ENCODE results near the gene MACC1.

Gene MACC1

GRCh38 chr7:20185988-20186387 is 31.2 kb downstream of the MACC1 start:
- no peak overlapping the region for H3K9ac ChIP-seq (ENCODE audit: low read depth in 1 of 2, low read length in 2 of 2)
- H3K36me3 ChIP-seq (ENCODE audit: control insufficient read depth in 2 of 2, insufficient read depth in 2 of 2, low read length in 2 of 2) = no peaks in the 10 kb centered on the region
- no peak overlapping the region for H3K27ac ChIP-seq (ENCODE audit: low read depth in 2 of 2, low read length in 2 of 2)
- peaks cover 0 to 2% of the 10 kb centered on the region in 2 donors for H3K4me1 ChIP-seq (ENCODE audit: control insufficient read depth in 2 of 2, insufficient read depth in 2 of 2, low read length in 2 of 2)
- no peak overlapping the region for H3K4me3 ChIP-seq (ENCODE audit: low read length in 2 of 2)
- no peaks in the 10 kb centered on the region for H3K27me3 ChIP-seq (ENCODE audit: control insufficient read depth in 2 of 2, insufficient read depth in 2 of 2, low read length in 2 of 2)
- H3K9me3 ChIP-seq (ENCODE audit: control insufficient read depth in 2 of 2, low read length in 2 of 2) = peaks cover 5% of the 10 kb centered on the region in 2 donors

GRCh38 chr7:20183086-20183485 is 34.1 kb downstream of the MACC1 start:
- H3K9me3 ChIP-seq (ENCODE audit: control insufficient read depth in 2 of 2, low read length in 2 of 2) = no peaks in the 10 kb centered on the region
- no peaks in the 10 kb centered on the region for H3K4me1 ChIP-seq (ENCODE audit: control insufficient read depth in 2 of 2, insufficient read depth in 2 of 2, low read length in 2 of 2)
- no peaks in the 10 kb centered on the region for H3K27me3 ChIP-seq (ENCODE audit: control insufficient read depth in 2 of 2, insufficient read depth in 2 of 2, low read length in 2 of 2)
- H3K4me3 ChIP-seq (ENCODE audit: low read length in 2 of 2) = no peak overlapping the region
- H3K27ac ChIP-seq (ENCODE audit: low read depth in 2 of 2, low read length in 2 of 2) = no peak overlapping the region
- H3K36me3 ChIP-seq (ENCODE audit: control insufficient read depth in 2 of 2, insufficient read depth in 2 of 2, low read length in 2 of 2) = no peaks in the 10 kb centered on the region
- H3K9ac ChIP-seq (ENCODE audit: low read depth in 1 of 2, low read length in 2 of 2) = no peak overlapping the region

DNA sequence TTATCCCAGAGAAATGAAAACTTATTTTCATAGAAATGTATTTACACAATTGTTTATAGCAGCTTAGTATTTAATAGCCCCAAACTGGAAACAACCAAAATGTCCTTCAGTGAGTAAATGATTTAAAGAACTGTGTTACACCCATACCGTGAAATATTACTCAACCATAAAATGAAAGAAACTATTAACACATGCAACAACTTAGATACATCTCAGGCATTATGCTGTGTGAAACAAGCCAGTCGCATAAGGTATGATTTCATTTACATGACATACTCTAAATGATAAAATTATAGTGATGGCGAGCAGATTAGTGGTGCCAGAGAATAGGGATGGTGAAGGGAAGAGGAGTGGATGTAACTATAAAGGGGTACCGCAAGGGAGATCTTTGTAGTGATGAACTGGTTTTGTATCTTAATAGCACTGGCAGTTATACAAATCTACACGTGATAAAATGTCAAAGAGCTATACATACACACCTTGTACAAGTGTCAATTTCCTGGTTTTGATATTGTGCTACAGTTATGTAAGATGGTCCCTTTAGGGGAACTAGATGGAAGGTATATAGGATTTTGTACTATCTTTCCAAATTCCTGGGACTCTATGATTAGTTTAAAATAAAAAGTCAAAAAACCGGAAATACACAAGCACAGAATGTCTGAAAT is 40.5 kb downstream of the MACC1 start:
- no peak overlapping the region for H3K27ac ChIP-seq (ENCODE audit: low read depth in 2 of 2, low read length in 2 of 2)
- H3K9ac ChIP-seq (ENCODE audit: low read depth in 1 of 2, low read length in 2 of 2) = no peak overlapping the region
- no peaks in the 10 kb centered on the region for H3K36me3 ChIP-seq (ENCODE audit: control insufficient read depth in 2 of 2, insufficient read depth in 2 of 2, low read length in 2 of 2)
- H3K27me3 ChIP-seq (ENCODE audit: control insufficient read depth in 2 of 2, insufficient read depth in 2 of 2, low read length in 2 of 2) = no peaks in the 10 kb centered on the region
- H3K4me3 ChIP-seq (ENCODE audit: low read length in 2 of 2) = no peak overlapping the region
- no peaks in the 10 kb centered on the region for H3K9me3 ChIP-seq (ENCODE audit: control insufficient read depth in 2 of 2, low read length in 2 of 2)
- no peaks in the 10 kb centered on the region for H3K4me1 ChIP-seq (ENCODE audit: control insufficient read depth in 2 of 2, insufficient read depth in 2 of 2, low read length in 2 of 2)

- no peak overlapping the region for H3K4me3 ChIP-seq (ENCODE audit: low read length in 2 of 2)
- H3K4me1 ChIP-seq (ENCODE audit: control insufficient read depth in 2 of 2, insufficient read depth in 2 of 2, low read length in 2 of 2) = no peaks in the 10 kb centered on the region
- H3K9me3 ChIP-seq (ENCODE audit: control insufficient read depth in 2 of 2, low read length in 2 of 2) = no peaks in the 10 kb centered on the region
- no peak overlapping the region for H3K27ac ChIP-seq (ENCODE audit: low read depth in 2 of 2, low read length in 2 of 2)
- H3K27me3 ChIP-seq (ENCODE audit: control insufficient read depth in 2 of 2, insufficient read depth in 2 of 2, low read length in 2 of 2) = no peaks in the 10 kb centered on the region
- H3K36me3 ChIP-seq (ENCODE audit: control insufficient read depth in 2 of 2, insufficient read depth in 2 of 2, low read length in 2 of 2) = no peaks in the 10 kb centered on the region
- no peak overlapping the region for H3K9ac ChIP-seq (ENCODE audit: low read depth in 1 of 2, low read length in 2 of 2)
These were observed 43.4 kb downstream of the MACC1 start for GRCh38 chr7:20173828-20174227.

DNA sequence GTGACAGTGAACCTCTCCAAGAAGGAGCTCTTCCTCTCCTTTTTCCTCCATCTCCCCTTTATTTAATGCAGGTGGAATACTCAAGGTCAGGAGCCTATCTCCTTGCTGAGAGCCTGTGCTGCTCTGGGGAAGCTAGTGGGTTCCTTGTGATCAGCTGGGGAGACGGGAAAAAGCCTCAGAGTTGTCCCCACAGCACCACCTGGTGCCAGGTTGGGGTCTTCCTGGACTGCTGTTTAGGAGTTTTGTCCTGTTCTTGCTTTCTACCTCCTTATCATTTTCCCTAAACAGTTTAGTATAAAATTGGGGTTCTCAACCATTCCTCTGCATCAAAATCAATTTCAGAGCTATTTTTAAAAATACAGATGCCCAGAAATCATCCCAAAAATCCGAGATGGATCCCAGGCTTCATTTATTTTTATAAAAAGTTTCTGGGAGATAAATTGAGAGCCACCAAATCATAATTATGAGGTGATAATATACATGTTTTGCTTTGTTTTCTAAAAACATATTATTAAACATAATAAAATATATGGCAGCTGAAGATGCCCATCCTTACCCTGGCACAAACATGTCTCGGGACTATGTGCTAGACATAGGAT is 44.3 kb downstream of the MACC1 start:
- Histone ChIP-seq H3K4me3 (ENCODE audit: low read length in 2 of 2) (no peak overlapping the region), H3K27ac (ENCODE audit: low read depth in 2 of 2, low read length in 2 of 2) (no peak overlapping the region), H3K9me3 (ENCODE audit: control insufficient read depth in 2 of 2, low read length in 2 of 2) (no peaks in the 10 kb centered on the region), H3K27me3 (ENCODE audit: control insufficient read depth in 2 of 2, insufficient read depth in 2 of 2, low read length in 2 of 2) (no peaks in the 10 kb centered on the region), H3K4me1 (ENCODE audit: control insufficient read depth in 2 of 2, insufficient read depth in 2 of 2, low read length in 2 of 2) (no peaks in the 10 kb centered on the region), H3K9ac (ENCODE audit: low read depth in 1 of 2, low read length in 2 of 2) (no peak overlapping the region), H3K36me3 (ENCODE audit: control insufficient read depth in 2 of 2, insufficient read depth in 2 of 2, low read length in 2 of 2) (no peaks in the 10 kb centered on the region)

- Histone ChIP-seq H3K4me1 (ENCODE audit: control insufficient read depth in 2 of 2, insufficient read depth in 2 of 2, low read length in 2 of 2) (no peaks in the 10 kb centered on the region), H3K27ac (ENCODE audit: low read depth in 2 of 2, low read length in 2 of 2) (no peak overlapping the region), H3K36me3 (ENCODE audit: control insufficient read depth in 2 of 2, insufficient read depth in 2 of 2, low read length in 2 of 2) (no peaks in the 10 kb centered on the region), H3K27me3 (ENCODE audit: control insufficient read depth in 2 of 2, insufficient read depth in 2 of 2, low read length in 2 of 2) (no peaks in the 10 kb centered on the region), H3K9me3 (ENCODE audit: control insufficient read depth in 2 of 2, low read length in 2 of 2) (no peaks in the 10 kb centered on the region), H3K9ac (ENCODE audit: low read depth in 1 of 2, low read length in 2 of 2) (no peak overlapping the region), H3K4me3 (ENCODE audit: low read length in 2 of 2) (no peak overlapping the region)
These were observed 46.6 kb downstream of the MACC1 start for GRCh38 chr7:20170633-20171032.

DNA sequence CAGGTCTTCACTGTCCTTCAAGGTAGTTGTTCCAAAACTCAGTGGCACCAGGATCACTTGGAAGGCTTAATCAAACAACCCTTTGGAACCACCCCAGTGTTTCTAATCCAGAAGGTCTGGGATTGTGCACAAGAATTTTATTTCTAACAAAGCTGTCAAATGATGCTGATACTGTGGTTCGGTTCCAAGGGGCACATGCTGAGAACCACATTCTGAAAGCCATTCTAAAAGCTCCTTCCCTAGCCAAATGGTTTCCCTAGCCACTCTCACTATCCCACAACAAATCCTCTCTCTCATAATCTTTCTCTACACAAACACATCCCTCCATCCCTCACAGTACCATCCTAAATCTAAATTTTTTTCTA is 52.1 kb downstream of the MACC1 start:
- Histone ChIP-seq H3K36me3 (ENCODE audit: control insufficient read depth in 2 of 2, insufficient read depth in 2 of 2, low read length in 2 of 2) (no peaks in the 10 kb centered on the region), H3K4me1 (ENCODE audit: control insufficient read depth in 2 of 2, insufficient read depth in 2 of 2, low read length in 2 of 2) (peaks cover 0 to 3% of the 10 kb centered on the region in 2 donors), H3K27me3 (ENCODE audit: control insufficient read depth in 2 of 2, insufficient read depth in 2 of 2, low read length in 2 of 2) (no peaks in the 10 kb centered on the region), H3K27ac (ENCODE audit: low read depth in 2 of 2, low read length in 2 of 2) (no peak overlapping the region), H3K9ac (ENCODE audit: low read depth in 1 of 2, low read length in 2 of 2) (no peak overlapping the region), H3K4me3 (ENCODE audit: low read length in 2 of 2) (no peak overlapping the region), H3K9me3 (ENCODE audit: control insufficient read depth in 2 of 2, low read length in 2 of 2) (no peaks in the 10 kb centered on the region)

DNA sequence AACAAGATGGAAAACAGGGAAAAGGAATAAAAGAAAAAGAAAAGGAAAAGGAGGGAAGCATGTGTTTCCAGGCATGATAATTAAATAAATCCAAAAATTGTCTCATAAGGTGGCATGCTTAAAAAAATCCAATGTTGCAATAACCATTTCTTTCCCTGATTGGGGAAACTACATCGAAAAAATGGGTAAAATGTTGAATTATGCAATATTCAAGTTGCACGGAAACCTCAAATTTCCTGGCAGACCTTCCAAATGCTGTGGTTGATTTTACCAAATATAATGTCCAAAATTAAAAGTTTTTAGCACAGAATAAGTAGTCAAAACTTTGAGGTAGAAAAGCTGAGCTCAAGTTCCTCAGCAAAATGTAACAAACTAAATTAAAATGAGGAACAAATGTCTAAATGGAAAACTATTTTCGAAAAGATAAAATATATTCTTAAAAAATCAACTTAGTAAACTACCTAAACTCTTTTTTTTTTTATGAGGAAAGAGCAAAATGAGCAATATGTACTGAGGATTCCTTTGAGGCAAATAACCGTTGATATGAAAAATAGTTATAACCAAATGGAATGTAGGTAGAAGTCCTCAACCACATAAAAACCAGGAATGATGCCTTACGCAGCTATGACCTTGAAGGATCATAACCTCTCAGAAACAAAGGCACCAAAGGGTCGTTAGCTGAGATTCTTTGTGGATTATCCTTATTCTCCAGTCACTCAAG is 52.6 kb downstream of the MACC1 start:
- Histone ChIP-seq H3K9me3 (ENCODE audit: control insufficient read depth in 2 of 2, low read length in 2 of 2) (no peaks in the 10 kb centered on the region), H3K27me3 (ENCODE audit: control insufficient read depth in 2 of 2, insufficient read depth in 2 of 2, low read length in 2 of 2) (no peaks in the 10 kb centered on the region), H3K9ac (ENCODE audit: low read depth in 1 of 2, low read length in 2 of 2) (no peak overlapping the region), H3K4me3 (ENCODE audit: low read length in 2 of 2) (no peak overlapping the region), H3K36me3 (ENCODE audit: control insufficient read depth in 2 of 2, insufficient read depth in 2 of 2, low read length in 2 of 2) (no peaks in the 10 kb centered on the region), H3K27ac (ENCODE audit: low read depth in 2 of 2, low read length in 2 of 2) (no peak overlapping the region), H3K4me1 (ENCODE audit: control insufficient read depth in 2 of 2, insufficient read depth in 2 of 2, low read length in 2 of 2) (peaks cover 0 to 3% of the 10 kb centered on the region in 2 donors)

DNA sequence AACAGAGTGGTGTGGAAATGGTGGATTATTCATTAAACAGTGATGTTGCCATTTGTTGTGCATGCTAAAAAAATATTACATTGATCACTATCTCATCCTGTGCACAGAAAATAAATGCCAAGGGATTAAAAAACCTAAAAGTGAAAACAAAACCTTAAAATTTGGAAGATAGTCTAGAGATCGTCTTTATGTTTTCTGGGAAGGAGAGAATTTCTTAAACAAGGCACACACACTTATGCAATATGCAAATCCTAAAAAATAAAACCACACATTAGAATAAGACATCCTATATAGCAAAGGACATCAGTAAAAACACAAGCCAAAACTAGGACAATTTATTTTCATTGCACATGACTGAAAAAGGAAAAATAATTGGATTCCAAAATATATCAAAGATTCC is 54.5 kb downstream of the MACC1 start:
- Histone ChIP-seq H3K36me3 (ENCODE audit: control insufficient read depth in 2 of 2, insufficient read depth in 2 of 2, low read length in 2 of 2) (no peaks in the 10 kb centered on the region), H3K9me3 (ENCODE audit: control insufficient read depth in 2 of 2, low read length in 2 of 2) (no peaks in the 10 kb centered on the region), H3K4me3 (ENCODE audit: low read length in 2 of 2) (no peak overlapping the region), H3K27me3 (ENCODE audit: control insufficient read depth in 2 of 2, insufficient read depth in 2 of 2, low read length in 2 of 2) (no peaks in the 10 kb centered on the region), H3K27ac (ENCODE audit: low read depth in 2 of 2, low read length in 2 of 2) (no peak overlapping the region), H3K9ac (ENCODE audit: low read depth in 1 of 2, low read length in 2 of 2) (no peak overlapping the region), H3K4me1 (ENCODE audit: control insufficient read depth in 2 of 2, insufficient read depth in 2 of 2, low read length in 2 of 2) (peaks cover 0 to 3% of the 10 kb centered on the region in 2 donors)

DNA sequence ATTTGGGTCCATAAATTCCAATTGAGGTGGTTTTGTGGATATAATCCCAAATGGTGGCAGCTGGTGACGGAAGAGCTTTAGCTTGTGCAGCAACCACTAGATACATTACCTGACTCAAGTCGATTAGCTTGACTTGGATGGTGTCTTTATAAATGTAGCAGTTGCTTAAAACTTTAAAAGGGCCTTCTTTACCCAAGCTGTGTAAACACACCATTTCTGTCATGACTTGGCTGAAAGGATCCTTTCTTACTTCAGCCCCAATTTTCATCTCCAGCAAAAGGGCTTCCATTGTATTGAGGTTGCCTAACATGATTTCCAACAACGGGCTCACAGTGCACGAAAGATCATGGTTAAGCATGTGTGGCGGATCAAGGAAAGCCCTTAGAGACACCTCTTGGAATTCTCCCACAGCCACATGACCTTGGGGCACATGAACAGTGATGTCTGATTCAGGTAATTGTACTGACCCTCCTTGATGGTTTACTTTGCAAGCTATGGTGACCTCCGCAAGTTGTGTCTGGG is 57.9 kb downstream of the MACC1 start:
- Histone ChIP-seq H3K4me3 (ENCODE audit: low read length in 2 of 2) (no peak overlapping the region), H3K36me3 (ENCODE audit: control insufficient read depth in 2 of 2, insufficient read depth in 2 of 2, low read length in 2 of 2) (peaks cover 0 to 2% of the 10 kb centered on the region in 2 donors), H3K9me3 (ENCODE audit: control insufficient read depth in 2 of 2, low read length in 2 of 2) (no peaks in the 10 kb centered on the region), H3K27me3 (ENCODE audit: control insufficient read depth in 2 of 2, insufficient read depth in 2 of 2, low read length in 2 of 2) (no peaks in the 10 kb centered on the region), H3K27ac (ENCODE audit: low read depth in 2 of 2, low read length in 2 of 2) (no peak overlapping the region), H3K4me1 (ENCODE audit: control insufficient read depth in 2 of 2, insufficient read depth in 2 of 2, low read length in 2 of 2) (no peaks in the 10 kb centered on the region), H3K9ac (ENCODE audit: low read depth in 1 of 2, low read length in 2 of 2) (no peak overlapping the region)
